ENCODE data around the gene TRAPPC8.

DNA sequence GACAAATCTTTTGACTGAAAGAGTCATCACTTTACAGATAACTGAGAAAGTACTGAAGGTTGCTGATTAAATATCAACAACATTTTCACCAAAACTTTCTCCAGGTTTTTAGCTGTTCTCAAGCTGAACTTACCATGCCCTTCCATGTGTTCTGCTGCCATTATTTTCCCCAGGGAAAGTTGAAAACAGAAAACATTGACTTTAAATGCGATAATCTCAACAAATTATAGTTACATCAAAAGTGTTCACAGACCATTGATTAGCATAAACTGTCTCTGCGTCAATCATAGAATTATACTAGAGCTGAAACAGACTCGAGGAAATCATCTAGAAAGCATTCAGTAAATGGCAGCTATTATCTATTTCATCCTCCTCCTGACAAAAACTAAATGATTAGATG is 51.4 kb downstream of the TRAPPC8 start:
- TF ChIP-seq, protein P1, sequence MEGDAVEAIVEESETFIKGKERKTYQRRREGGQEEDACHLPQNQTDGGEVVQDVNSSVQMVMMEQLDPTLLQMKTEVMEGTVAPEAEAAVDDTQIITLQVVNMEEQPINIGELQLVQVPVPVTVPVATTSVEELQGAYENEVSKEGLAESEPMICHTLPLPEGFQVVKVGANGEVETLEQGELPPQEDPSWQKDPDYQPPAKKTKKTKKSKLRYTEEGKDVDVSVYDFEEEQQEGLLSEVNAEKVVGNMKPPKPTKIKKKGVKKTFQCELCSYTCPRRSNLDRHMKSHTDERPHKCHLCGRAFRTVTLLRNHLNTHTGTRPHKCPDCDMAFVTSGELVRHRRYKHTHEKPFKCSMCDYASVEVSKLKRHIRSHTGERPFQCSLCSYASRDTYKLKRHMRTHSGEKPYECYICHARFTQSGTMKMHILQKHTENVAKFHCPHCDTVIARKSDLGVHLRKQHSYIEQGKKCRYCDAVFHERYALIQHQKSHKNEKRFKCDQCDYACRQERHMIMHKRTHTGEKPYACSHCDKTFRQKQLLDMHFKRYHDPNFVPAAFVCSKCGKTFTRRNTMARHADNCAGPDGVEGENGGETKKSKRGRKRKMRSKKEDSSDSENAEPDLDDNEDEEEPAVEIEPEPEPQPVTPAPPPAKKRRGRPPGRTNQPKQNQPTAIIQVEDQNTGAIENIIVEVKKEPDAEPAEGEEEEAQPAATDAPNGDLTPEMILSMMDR (IDR thresholded peaks at IDR 0.05) = no peak
- no peak for TF ChIP-seq ZFX (IDR thresholded peaks at IDR 0.05; ENCODE audit: borderline replicate concordance)

Measured in 22Rv1 (cell line).